COLO668 (cell line): ENCODE results near the gene SPN.
A peak's percentile ranks its signal among the peaks of the same experiment; 100 is the strongest.
"Not testable (repeated sequence)": the region's sequence is repeated elsewhere in the genome, so short reads cannot be mapped to it uniquely, and the experiment has no call there.

Experiments
- DNase-seq: peaks from one replicate; lab custom pipeline; 2025; ENCODE audit not compliant: unreplicated experiment; lab: John Stamatoyannopoulos, UW

The SPN gene

DNA sequence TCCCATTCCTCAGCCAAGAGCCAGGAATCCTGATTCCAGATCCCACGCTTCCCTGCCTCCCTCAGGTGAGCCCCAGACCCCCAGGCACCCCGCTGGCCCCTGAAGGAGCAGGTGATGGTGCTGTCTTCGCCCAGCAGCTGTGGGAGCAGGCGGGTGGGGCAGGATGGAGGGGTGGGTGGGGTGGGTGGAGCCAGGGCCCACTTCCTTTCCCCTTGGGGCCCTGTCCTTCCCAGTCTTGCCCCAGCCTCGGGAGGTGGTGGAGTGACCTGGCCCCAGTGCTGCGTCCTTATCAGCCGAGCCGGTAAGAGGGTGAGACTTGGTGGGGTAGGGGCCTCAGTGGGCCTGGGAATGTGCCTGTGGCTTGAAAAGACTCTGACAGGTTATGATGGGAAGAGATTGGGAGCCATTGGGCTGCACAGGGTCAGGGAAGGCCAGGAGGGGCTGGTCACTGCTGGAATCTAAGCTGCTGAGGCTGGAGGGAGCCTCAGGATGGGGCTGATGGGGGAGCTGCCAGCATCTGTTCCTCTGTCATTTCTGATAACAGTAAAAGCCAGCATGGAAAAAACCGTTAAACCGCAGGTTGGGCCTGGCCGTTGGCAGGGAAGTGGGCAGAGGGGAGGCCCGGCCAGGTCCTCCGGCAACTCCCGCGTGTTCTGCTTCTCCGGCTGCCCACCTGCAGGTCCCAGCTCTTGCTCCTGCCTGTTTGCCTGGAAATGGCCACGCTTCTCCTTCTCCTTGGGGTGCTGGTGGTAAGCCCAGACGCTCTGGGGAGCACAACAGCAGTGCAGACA, at the start of gene SPN:
TSS of gene SPN (plus strand) at position 232 of the 791 bp plus-strand sequence. CDS start at position 714, 482 bp downstream.
- DNase-seq = no peak

DNA sequence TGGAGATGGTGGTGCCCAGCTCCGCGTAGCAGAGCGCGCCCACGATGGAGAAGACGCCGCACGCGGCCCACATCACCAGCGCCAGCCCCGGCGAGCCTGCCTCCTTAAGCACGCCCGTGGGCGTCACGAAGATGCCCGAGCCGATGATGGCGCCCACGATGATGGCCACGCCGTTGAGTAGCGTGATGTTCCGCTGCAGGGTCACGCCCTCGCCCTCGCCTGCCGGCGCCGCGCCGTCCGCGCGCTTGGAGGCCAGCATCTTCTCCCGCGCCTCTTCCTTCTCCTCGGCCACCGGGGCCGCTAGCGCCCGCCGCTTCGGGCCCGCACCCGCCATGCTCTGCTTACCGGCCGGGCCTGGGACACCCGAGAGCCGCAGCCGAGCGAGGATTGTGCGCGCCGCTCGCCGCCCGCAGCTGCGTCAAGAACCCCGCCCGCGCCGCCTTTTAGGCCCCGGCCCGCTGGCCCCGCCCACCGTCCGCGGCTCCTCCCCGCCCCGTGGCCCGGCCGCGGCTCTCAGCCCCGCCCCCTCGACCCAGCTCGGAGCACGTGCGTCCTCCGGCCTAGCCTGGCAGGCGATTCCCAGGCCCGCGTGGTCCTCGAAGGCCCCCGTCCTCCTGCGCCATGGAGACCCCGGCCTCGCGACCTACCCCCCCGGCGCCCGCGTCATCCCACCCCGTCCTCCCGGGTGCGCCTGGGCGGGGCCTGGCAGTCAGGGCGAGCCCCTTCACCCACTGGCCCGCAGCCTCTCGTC, 49.6 kb upstream of the SPN start:
- DNase-seq = peak; percentile 92

- not testable (repeated sequence) for DNase-seq
Measured at GRCh38 chr16:29614691-29615314, 48.2 kb upstream of the SPN start.

- DNase-seq = not testable (repeated sequence)
Measured at GRCh38 chr16:29616127-29616526, 46.9 kb upstream of the SPN start.

DNA sequence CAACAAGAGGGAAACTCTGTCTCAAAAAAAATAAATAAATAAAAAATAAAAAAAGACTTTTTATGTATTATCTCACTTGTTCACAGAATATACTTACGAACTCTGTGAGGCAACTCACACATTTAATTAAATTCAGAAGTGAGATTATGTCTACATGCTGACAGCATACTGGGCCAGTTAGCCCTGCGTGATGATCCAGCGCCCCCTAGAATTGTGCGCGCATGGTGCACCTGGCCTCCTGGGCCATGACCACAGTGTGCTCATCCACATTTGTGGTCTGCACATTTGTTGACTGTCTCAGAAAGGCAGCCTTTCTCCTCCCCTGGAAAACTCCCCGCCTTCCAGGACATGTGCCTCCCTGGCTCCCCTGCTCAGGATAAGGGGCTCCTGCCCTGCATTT, 42.5 kb upstream of the SPN start:
- DNase-seq = peak; percentile 25

GRCh38 chr16:29622738-29623137, 40.3 kb upstream of the SPN start:
- DNase-seq = not testable (repeated sequence)

GRCh38 chr16:29623253-29623652, 39.8 kb upstream of the SPN start:
- DNase-seq = not testable (repeated sequence)

DNA sequence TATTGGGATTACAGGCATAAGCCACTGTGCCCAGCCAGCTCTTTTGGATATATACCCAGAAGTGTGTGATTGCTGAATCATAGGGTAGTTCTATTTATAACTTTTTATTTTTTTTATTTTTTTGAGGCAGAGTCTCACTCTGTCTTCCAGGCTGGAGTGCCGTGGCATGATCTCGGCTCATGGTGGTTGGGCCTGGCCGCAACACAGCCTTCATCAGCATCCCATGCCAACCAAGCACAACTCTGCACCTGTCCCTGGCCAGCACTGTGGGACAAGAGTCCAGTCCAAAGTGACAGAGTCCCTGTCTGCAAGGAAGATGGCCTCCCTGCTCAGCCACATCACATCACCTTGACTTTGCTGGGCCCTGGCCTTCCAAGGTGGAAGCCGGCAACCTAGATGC, 37.9 kb upstream of the SPN start:
- DNase-seq = not testable (repeated sequence)

DNA sequence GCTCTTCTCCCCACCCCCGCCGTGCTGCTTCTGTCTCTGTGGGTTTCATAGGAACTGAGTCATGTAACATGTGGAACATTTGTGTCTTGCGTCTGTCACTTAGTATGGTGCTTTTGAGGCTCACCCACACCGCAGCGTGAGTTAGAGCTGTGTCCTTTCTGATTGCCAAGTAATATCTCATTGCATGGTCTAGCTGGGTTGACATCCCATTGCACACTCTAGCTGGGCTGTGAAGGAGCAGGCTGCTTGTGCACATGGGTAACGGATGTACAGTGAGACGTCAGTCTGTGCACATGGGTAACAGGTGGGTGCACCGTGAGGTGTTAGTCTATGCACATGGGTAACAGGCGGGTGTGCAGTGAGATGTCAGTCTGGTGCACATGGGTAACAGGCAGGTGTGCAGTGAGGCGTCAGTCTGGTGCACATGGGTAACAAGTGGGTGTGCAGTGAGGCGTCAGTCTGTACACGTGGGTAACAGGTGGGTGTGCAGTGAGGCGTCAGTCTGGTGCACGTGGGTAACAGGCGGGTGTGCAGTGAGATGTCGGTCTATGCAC, 36.2 kb upstream of the SPN start:
- not testable (repeated sequence) for DNase-seq

DNA sequence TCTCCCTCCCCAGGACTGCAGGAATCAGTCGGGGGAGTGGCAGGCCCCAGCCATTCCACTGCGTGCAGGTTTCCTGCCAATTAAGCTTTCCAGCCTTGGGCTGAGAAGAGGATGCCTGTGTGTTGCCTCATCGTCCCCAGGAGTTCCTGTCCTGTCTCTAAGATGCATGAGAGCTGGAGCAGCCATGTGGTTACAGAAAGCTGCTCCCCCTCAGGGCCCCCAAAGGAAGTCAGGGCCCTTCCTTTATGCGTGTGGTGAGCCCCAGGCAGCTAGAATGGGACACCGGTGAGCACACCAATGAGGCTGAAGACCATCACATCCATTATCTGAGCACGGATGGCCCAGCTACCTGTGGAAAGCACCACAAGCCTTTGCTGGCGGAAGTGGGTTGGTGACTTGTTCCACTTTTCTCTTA, 35.4 kb upstream of the SPN start:
- DNase-seq = not testable (repeated sequence)

GRCh38 chr16:29628707-29629106, 34.3 kb upstream of the SPN start:
- DNase-seq = not testable (repeated sequence)

DNA sequence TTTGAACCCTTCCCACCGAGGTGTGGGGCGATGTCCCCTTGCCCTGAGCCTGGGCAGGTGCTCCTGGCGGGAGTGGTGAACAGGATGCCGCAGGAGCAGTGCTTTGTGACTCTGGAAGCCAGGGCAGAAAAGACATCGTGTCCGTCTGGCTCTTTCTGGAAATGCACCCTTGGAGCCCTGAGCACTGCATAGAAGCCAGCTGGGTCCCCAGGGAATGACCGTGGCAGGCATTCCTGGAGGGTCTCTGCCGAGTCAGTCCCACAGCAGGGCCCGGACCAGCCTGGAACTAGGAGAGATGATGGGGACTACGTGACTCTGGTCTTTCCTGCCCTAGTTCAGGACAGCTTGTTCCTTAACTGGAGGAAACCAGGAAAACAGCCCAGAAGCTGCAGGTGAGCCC, 33.7 kb upstream of the SPN start:
- DNase-seq = not testable (repeated sequence)

DNA sequence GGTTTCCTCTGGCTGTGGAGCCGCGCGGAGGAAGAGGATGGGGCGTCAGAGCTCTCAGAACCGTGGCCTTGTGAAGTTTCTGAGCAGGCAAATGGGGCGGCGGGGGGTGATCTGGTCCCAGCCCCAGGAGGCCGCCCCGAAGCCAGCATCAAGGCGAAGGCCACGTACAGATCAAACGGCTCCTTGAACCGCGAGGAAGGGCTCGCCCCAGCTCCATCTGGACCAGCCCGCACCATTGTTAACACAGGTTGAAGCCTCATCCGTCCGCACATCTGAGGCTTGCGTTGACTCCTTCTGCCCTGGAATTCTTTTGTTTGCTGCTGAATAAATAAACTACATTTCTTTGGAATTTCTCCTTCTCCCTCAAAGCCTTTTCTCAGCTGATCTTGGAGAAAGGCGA, 31.4 kb upstream of the SPN start:
- not testable (repeated sequence) for DNase-seq

DNA sequence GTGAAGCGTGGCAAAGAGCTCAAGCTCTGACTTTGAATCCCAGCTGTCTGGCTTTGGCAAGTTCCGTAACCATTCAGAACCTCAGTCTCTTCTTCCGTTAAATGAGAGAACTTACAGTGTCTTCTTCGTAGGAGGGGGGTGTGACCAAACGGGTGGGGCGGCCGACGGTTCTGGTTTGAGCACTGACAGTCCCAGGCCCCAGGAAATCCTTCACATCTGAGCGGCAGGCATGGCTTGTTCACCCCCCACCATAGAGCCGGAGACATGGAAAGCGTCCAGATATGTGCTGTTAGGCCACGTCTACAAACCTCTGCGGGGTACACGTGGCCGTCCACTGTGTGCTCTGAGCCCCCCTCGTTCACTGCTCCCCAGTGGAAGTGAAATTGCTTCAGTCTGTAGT, 27.1 kb upstream of the SPN start:
- not testable (repeated sequence) for DNase-seq

DNA sequence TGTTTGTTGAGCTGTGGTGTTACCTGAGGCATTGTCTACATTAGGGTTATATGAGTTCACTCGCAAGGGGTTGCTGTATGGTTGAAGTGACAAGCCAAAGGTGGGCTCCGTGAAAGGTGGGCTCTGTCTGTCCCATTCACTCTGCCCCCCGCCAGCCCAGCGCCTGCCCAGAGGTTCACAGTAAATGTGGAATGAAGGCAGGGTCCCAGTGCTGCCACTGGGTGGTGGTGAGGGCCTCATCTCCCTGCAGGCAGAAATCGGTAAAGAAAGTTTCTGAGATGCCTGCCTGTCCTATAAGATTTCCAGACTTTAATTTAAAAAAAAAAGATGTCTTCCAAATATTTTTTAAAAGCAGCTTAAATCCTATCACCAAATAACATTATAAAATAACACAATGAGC, 26.7 kb upstream of the SPN start:
- DNase-seq = not testable (repeated sequence)

GRCh38 chr16:29638751-29639150, 24.3 kb upstream of the SPN start:
- DNase-seq = not testable (repeated sequence)

DNA sequence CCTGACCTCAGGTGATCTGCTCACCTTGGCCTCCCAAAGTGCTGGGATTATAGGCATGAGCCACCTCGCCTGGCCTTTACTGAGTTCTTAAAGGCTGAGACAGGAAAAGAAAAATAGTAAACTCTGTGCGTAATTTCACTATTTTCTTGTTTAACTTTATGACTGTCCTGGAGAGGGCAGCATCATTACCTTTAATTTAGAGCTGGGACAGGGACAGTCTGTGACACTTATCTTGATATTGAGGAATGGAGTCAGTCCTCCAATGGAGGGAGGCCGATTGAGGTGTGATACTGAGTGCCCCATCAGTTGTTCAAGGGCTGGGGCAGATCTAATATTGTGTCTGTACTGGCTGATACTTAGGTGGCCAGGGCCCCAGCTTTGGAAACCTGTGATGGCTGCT, 21.5 kb upstream of the SPN start:
- DNase-seq = no peak

- no peak for DNase-seq
Measured at GRCh38 chr16:29643596-29643995, 19.5 kb upstream of the SPN start.

- DNase-seq = no peak
Measured at GRCh38 chr16:29644338-29644857, 18.6 kb upstream of the SPN start.

DNA sequence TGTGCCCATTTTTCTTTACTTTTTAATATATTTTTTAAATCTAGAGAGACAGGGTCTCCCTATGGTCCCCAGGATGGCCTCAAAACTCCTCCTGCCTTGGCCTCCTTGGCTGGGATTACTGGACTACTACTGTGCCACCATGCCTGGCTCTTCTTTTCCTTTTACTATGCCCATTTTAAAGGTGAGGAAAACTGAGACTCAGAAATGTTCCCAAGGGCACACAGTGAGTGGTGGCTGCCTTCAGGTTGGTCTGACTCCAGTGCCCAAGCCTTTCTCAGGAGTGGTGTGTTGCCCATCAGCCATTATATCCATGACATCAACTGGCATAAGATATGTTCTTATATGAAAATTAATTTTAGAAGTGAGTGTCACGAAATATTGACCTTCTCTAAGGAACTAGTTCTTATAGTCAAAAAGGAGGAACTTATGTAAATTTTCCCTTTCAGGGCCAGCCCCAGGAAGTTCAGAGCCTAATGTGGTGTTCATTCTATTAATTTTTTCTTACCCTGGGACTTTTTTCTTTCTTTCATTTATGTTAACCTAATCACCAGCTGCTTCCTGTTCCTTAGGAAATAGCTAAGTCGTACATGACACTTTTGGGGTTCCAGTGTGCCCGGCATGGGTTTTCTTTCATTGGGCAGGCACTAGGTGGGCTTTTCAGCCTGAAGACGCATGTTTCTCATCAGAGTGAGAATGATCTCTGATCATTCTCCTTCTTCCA, 17.9 kb upstream of the SPN start:
- DNase-seq = no peak
